ENCODE measurements around the gene TEAD1. TPM values are rescaled to one million over a fixed set of nuclear protein-coding genes. Genes with fewer than 3 reads are reported as not detected.

TEAD1 gene
- total and polyA plus RNA-seq, 10 of the 15 experiments (the other 5 are each of a cell fraction or from before 2014, with no cell fraction given), result 0.01 to 0.59 (median 0.04) TPM; not detected in 6

GRCh38 chr11:12698048-12698447 is 23.8 kb downstream of the TEAD1 start:
- ChIA-PET CTCF (interaction anchor here (1.0 kb wide), 1 partner anchor 9 kb away, joined by 4 read pairs; no protein-coding TSS in a partner anchor), POLR2A (no interaction called here), SMC1A (ENCODE audit: uncharacterized antibody, unreplicated experiment) (no interaction called here), RAD21 (ENCODE audit: unreplicated experiment) (no interaction called here)
- H3K36me3 ChIP-seq (ENCODE audit: control insufficient read depth in 2 of 2, insufficient read depth in 2 of 2, low read length in 1 of 2), result no peaks in the 10 kb centered on the region
- no peak overlapping the region for H3K27ac ChIP-seq (ENCODE audit: control insufficient read depth, insufficient read depth)
- H3K27me3 ChIP-seq (replicated peaks in 1 of 2; ENCODE audit: control insufficient read depth in 2 of 2, insufficient read depth in 2 of 2, low read length in 1 of 2), result peaks cover 2 to 8% of the 10 kb centered on the region in 2 experiments
- H3K79me2 ChIP-seq (ENCODE audit: control insufficient read depth, insufficient read depth, low read length), result no peaks in the 10 kb centered on the region
- intact Hi-C loops (cut with micrococcal nuclease; ENCODE audit: unreplicated experiment) (no loop called here), in situ Hi-C loops (cut with MboI) (no loop called here)
- WGBS (ENCODE audit: insufficient coverage, insufficient replicate concordance, low lambda C conversion rate, missing lambda C conversion rate), result 10% methylated on average over 5 of the region's 5 CpGs
- no peak overlapping the region for H3K4me3 ChIP-seq
- H3K4me1 ChIP-seq (ENCODE audit: control insufficient read depth, insufficient read depth, low read length), result no peaks in the 10 kb centered on the region
- H3K9ac ChIP-seq (ENCODE audit: control insufficient read depth, insufficient read depth, low read length), result no peak overlapping the region
- no peak overlapping the region for H3K4me2 ChIP-seq (ENCODE audit: control insufficient read depth, insufficient read depth)
- no peak overlapping the region for H2AFZ ChIP-seq (ENCODE audit: control insufficient read depth, low read depth, low read length)
- no peak for ATAC-seq
- BruUV-seq (replicated peaks), result no TSS peak
- no peaks in the 10 kb centered on the region for H4K20me1 ChIP-seq (ENCODE audit: control insufficient read depth, insufficient read depth)
- no peak for FAIRE-seq
- no peak for DNase-seq (ENCODE audit: low read depth, low spot score)
- H3K9me3 ChIP-seq (replicated peaks; ENCODE audit: control insufficient read depth, insufficient read depth, low read length), result no peaks in the 10 kb centered on the region
- TF ChIP-seq ZNF274 (IDR thresholded peaks at IDR 0.05; ENCODE audit: insufficient read depth, insufficient read length) (no peak), POLR2A (IDR thresholded peaks at IDR 0.05; ENCODE audit: low read depth, low read length) (no peak), IKZF1 (conservative IDR thresholded peaks at IDR 0.05) (no peak), KAT2A (conservative IDR thresholded peaks at IDR 0.05; ENCODE audit: control insufficient read depth, low read depth, low read length) (no peak), JUNB (IDR thresholded peaks at IDR 0.05) (no peak), SMC3 (IDR thresholded peaks at IDR 0.05; ENCODE audit: borderline replicate concordance, low read length) (no peak), NR2C2 (IDR thresholded peaks at IDR 0.05; ENCODE audit: borderline replicate concordance, control insufficient read depth, insufficient read length, low read depth) (no peak), ZZZ3 (IDR thresholded peaks at IDR 0.05; ENCODE audit: control insufficient read depth, insufficient read length, low read depth) (no peak), POU2F2 (IDR thresholded peaks at IDR 0.05; ENCODE audit: borderline replicate concordance, low read depth, low read length) (no peak), RAD21 (IDR thresholded peaks at IDR 0.05; ENCODE audit: insufficient read depth, low read depth, low read length) (no peak), TCF3 (IDR thresholded peaks at IDR 0.05; ENCODE audit: borderline replicate concordance, insufficient read depth, low read depth, low read length) (no peak), CHD1 (IDR thresholded peaks at IDR 0.05; ENCODE audit: low read depth, low read length) (no peak)
- TF ChIP-seq, protein P1, sequence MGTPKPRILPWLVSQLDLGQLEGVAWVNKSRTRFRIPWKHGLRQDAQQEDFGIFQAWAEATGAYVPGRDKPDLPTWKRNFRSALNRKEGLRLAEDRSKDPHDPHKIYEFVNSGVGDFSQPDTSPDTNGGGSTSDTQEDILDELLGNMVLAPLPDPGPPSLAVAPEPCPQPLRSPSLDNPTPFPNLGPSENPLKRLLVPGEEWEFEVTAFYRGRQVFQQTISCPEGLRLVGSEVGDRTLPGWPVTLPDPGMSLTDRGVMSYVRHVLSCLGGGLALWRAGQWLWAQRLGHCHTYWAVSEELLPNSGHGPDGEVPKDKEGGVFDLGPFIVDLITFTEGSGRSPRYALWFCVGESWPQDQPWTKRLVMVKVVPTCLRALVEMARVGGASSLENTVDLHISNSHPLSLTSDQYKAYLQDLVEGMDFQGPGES (IDR thresholded peaks at IDR 0.05), result no peak
- TF ChIP-seq, protein P2, sequence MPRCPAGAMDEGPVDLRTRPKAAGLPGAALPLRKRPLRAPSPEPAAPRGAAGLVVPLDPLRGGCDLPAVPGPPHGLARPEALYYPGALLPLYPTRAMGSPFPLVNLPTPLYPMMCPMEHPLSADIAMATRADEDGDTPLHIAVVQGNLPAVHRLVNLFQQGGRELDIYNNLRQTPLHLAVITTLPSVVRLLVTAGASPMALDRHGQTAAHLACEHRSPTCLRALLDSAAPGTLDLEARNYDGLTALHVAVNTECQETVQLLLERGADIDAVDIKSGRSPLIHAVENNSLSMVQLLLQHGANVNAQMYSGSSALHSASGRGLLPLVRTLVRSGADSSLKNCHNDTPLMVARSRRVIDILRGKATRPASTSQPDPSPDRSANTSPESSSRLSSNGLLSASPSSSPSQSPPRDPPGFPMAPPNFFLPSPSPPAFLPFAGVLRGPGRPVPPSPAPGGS (IDR thresholded peaks at IDR 0.05; ENCODE audit: borderline replicate concordance, insufficient read depth, low read depth, low read length, poor library complexity, severe bottlenecking), result no peak
